GM21390 (cell line): ENCODE results near the gene SERTM1.

Source experiments
- ATAC-seq: cut with Tn5 transposase; IDR thresholded peaks from one replicate; pipeline ENCODE4 v1.9.1; 2021; ENCODE audit not compliant: unreplicated experiment

The SERTM1 gene

GRCh38 chr13:36709136-36709890 lies 35.5 kb downstream of the SERTM1 start:
- ATAC-seq: no peak

- ATAC-seq: no peak
Observed at GRCh38 chr13:36710396-36710795, 36.6 kb downstream of the SERTM1 start.

GRCh38 chr13:36712290-36712689 lies 38.5 kb downstream of the SERTM1 start:
- ATAC-seq: no peak

- no peak for ATAC-seq
Observed at GRCh38 chr13:36712770-36713169, 39.0 kb downstream of the SERTM1 start.

GRCh38 chr13:36713887-36714286 lies 40.1 kb downstream of the SERTM1 start:
- no peak for ATAC-seq

GRCh38 chr13:36715841-36716240 lies 42.0 kb downstream of the SERTM1 start:
- no peak for ATAC-seq

GRCh38 chr13:36717017-36717416 lies 43.2 kb downstream of the SERTM1 start:
- ATAC-seq: no peak

GRCh38 chr13:36717966-36718545 lies 44.2 kb downstream of the SERTM1 start:
- ATAC-seq: no peak

- ATAC-seq: no peak
Observed at GRCh38 chr13:36718686-36719085, 44.9 kb downstream of the SERTM1 start.

- ATAC-seq: no peak
Observed at GRCh38 chr13:36724141-36724540, 50.3 kb downstream of the SERTM1 start.

GRCh38 chr13:36725936-36726335 lies 52.1 kb downstream of the SERTM1 start:
- no peak for ATAC-seq

GRCh38 chr13:36728006-36728405 lies 54.2 kb downstream of the SERTM1 start:
- ATAC-seq: no peak

GRCh38 chr13:36736119-36736726 lies 62.4 kb downstream of the SERTM1 start:
- ATAC-seq: no peak

- no peak for ATAC-seq
Observed at GRCh38 chr13:36737524-36738083, 63.8 kb downstream of the SERTM1 start.

GRCh38 chr13:36745436-36745835 lies 71.6 kb downstream of the SERTM1 start:
- ATAC-seq: no peak

GRCh38 chr13:36746051-36746450 lies 72.2 kb downstream of the SERTM1 start:
- no peak for ATAC-seq
